HG02885 (cell line): ENCODE measurements around the gene CAMKMT.

Experiments used
- ATAC-seq: cut with Tn5 transposase; IDR thresholded peaks from one replicate; pipeline ENCODE4 v1.9.1; 2021; ENCODE audit warnings: mild to moderate bottlenecking; ENCODE audit not compliant: unreplicated experiment, poor library complexity

CAMKMT gene

GRCh38 chr2:44628297-44628696, 266.6 kb downstream of the CAMKMT start:
- ATAC-seq, result no peak

- ATAC-seq, result no peak
These were observed 271.4 kb downstream of the CAMKMT start for GRCh38 chr2:44632931-44633689.

- no peak for ATAC-seq
These were observed 274.0 kb downstream of the CAMKMT start for GRCh38 chr2:44635725-44636124.

- no peak for ATAC-seq
These were observed 276.9 kb downstream of the CAMKMT start for GRCh38 chr2:44638649-44639048.

GRCh38 chr2:44639399-44639798, 277.7 kb downstream of the CAMKMT start:
- no peak for ATAC-seq

- ATAC-seq, result no peak
These were observed 280.5 kb downstream of the CAMKMT start for GRCh38 chr2:44642123-44642857.

- ATAC-seq, result no peak
These were observed 284.2 kb downstream of the CAMKMT start for GRCh38 chr2:44645937-44646336.

- no peak for ATAC-seq
These were observed 287.6 kb downstream of the CAMKMT start for GRCh38 chr2:44649381-44649780.

GRCh38 chr2:44650796-44651195, 289.0 kb downstream of the CAMKMT start:
- no peak for ATAC-seq

GRCh38 chr2:44651974-44652373, 290.2 kb downstream of the CAMKMT start:
- peak; percentile 77 for ATAC-seq

GRCh38 chr2:44652701-44653100, 291.0 kb downstream of the CAMKMT start:
- ATAC-seq, result no peak

GRCh38 chr2:44655401-44655864, 293.7 kb downstream of the CAMKMT start:
- ATAC-seq, result no peak

GRCh38 chr2:44656460-44656859, 294.7 kb downstream of the CAMKMT start:
- ATAC-seq, result no peak

GRCh38 chr2:44663471-44664073, 301.8 kb downstream of the CAMKMT start:
- no peak for ATAC-seq

GRCh38 chr2:44668336-44668735, 306.6 kb downstream of the CAMKMT start:
- no peak for ATAC-seq

- no peak for ATAC-seq
These were observed 309.5 kb downstream of the CAMKMT start for GRCh38 chr2:44671276-44671675.

- no peak for ATAC-seq
These were observed 310.2 kb downstream of the CAMKMT start for GRCh38 chr2:44671916-44672315.

GRCh38 chr2:44672431-44672830, 310.7 kb downstream of the CAMKMT start:
- ATAC-seq, result no peak

- ATAC-seq, result no peak
These were observed 312.9 kb downstream of the CAMKMT start for GRCh38 chr2:44674473-44675284.

GRCh38 chr2:44676379-44676778, 314.6 kb downstream of the CAMKMT start:
- ATAC-seq, result no peak
